Transverse colon (tissue), 4 donors: ENCODE results near the gene SYCP2. TPM values are rescaled to one million over a fixed set of nuclear protein-coding genes. Genes with fewer than 3 reads are reported as not detected.

Experiments used
- DNase-seq: peaks from one replicate; pipeline ENCODE4 v3.0.0-alpha.2; 2019
- H3K27ac ChIP-seq, 4 donors: fragments of 200-600 bp; sonication (generic); 2 replicates each; pipeline ENCODE4 v1.5.1; 2016 to 2018; ENCODE audit warnings: inconsistent platforms in 4 of 4
- H3K27me3 ChIP-seq: fragments of 200-600 bp; sonication (generic); 2 replicates; pipeline ENCODE4 v1.5.1; 2017; ENCODE audit warnings: inconsistent platforms
- H3K36me3 ChIP-seq, 4 donors: fragments of 200-600 bp; sonication (generic); 2 replicates each; pipeline ENCODE4 v1.5.1; 2017 to 2019; ENCODE audit warnings: inconsistent platforms in 4 of 4
- H3K4me1 ChIP-seq, 4 donors: fragments of 200-600 bp; sonication (generic); 2 replicates each; pipeline ENCODE4 v1.5.1; 2017 to 2020; ENCODE audit warnings: inconsistent platforms in 4 of 4
- H3K4me3 ChIP-seq, 4 donors: fragments of 200-600 bp; sonication (generic); 1 replicate in 1 of 4; 2 replicates in 3 of 4; pipeline versions ENCODE4 v1.5.1 to v1.6.1; 2017 to 2019; ENCODE audit warnings: inconsistent platforms in 4 of 4
- H3K9me3 ChIP-seq, 2 donors: fragments of 200-600 bp; sonication (generic); 2 replicates each; pipeline ENCODE4 v1.5.1; 2017 to 2019; ENCODE audit warnings: inconsistent platforms in 2 of 2
- EP300 ChIP-seq: sonication (generic); formaldehyde crosslinking; IDR thresholded peaks from one replicate; pipeline ENCODE4 v1.6.1; 2017; ENCODE audit warnings: antibody characterized with exemption, low read depth
- POLR2A ChIP-seq: fragments of 450-650 bp; IDR thresholded peaks from one replicate; pipeline ENCODE4 v1.6.1; 2016; ENCODE audit warnings: antibody characterized with exemption, mild to moderate bottlenecking, moderate library complexity
- POLR2AphosphoS5 ChIP-seq, 3 donors: sonication (generic); formaldehyde crosslinking; IDR thresholded peaks; one replicate each; pipeline ENCODE4 v1.6.1; 2016; ENCODE audit warnings: antibody characterized with exemption in 3 of 3
- WGBS, 2 donors: methylation state at CpG; one replicate each; pipeline ENCODE4 v1.1.5; 2018; ENCODE audit warnings: low coverage in 1 of 2; 5-methylcytosine and 5-hydroxymethylcytosine counted together
- in situ Hi-C, 4 donors: fragments of 200-750 bp; cut with MboI; loops; one replicate each; pipeline versions ENCODE4 v1.15.0 to v1.15.1; 2017; ENCODE audit warnings: low sequenced_read_pairs in 3 of 4, low pct_ligation_motif_present in 1 of 4, low pct_unique_long_range_greater_than_20kb in 1 of 4
- intact Hi-C: fragments of 100-400 bp; cut with DNase I; formaldehyde crosslinking; loops from one replicate; pipeline ENCODE4 v1.15.1; 2023; ENCODE audit warnings: low total_unique reads
- total RNA-seq, 4 donors: library from RNA; depleted of rRNA; stranded (reverse); fragments of >200 nt; gene quantifications; one replicate each; pipeline ENCODE4 v1.1.0, GENCODE V29; 2016
- TF ChIP-seq, protein P1 (sequence below), 5 experiments: fragments of 200-600 bp in 3 of 5; fragments of 450-650 bp in 2 of 5; sonication (generic) in 3 of 5; IDR thresholded peaks; 1 replicate in 2 of 5; 2 replicates in 3 of 5; pipeline ENCODE4 v1.5.1; 2016 to 2017; ENCODE audit warnings: antibody characterized with exemption in 5 of 5, inconsistent platforms in 3 of 5, mild to moderate bottlenecking in 2 of 5, moderate library complexity in 1 of 5

Gene SYCP2
- total RNA-seq, 4 donors from 2014 or later = 0.82 to 1.1 TPM; not detected in 2

- H3K27ac ChIP-seq = no peak overlapping the region
- H3K4me3 ChIP-seq = no peak overlapping the region
- 21 to 54% methylated on average over 2 of the region's 2 CpGs for WGBS, 2 donors
- TF ChIP-seq, protein P1, sequence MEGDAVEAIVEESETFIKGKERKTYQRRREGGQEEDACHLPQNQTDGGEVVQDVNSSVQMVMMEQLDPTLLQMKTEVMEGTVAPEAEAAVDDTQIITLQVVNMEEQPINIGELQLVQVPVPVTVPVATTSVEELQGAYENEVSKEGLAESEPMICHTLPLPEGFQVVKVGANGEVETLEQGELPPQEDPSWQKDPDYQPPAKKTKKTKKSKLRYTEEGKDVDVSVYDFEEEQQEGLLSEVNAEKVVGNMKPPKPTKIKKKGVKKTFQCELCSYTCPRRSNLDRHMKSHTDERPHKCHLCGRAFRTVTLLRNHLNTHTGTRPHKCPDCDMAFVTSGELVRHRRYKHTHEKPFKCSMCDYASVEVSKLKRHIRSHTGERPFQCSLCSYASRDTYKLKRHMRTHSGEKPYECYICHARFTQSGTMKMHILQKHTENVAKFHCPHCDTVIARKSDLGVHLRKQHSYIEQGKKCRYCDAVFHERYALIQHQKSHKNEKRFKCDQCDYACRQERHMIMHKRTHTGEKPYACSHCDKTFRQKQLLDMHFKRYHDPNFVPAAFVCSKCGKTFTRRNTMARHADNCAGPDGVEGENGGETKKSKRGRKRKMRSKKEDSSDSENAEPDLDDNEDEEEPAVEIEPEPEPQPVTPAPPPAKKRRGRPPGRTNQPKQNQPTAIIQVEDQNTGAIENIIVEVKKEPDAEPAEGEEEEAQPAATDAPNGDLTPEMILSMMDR (IDR thresholded peaks at IDR 0.05) = no peak
- TF ChIP-seq POLR2A (no peak), POLR2AphosphoS5 (IDR thresholded peaks at IDR 0.05) (no peak), EP300 (no peak)
- intact Hi-C loops = no loop called here
- H3K4me1 ChIP-seq = no peaks in the 10 kb centered on the region
- no peaks in the 10 kb centered on the region for H3K36me3 ChIP-seq
- no peaks in the 10 kb centered on the region for H3K9me3 ChIP-seq
- no peaks in the 10 kb centered on the region for H3K27me3 ChIP-seq
- DNase-seq = no peak
- in situ Hi-C loops = no loop called here
These were observed 85.3 kb downstream of the SYCP2 start for GRCh38 chr20:59848182-59848581.

- intact Hi-C loops (no loop called here), in situ Hi-C loops (no loop called here)
- Histone ChIP-seq H3K36me3 (no peaks in the 10 kb centered on the region), H3K27me3 (no peaks in the 10 kb centered on the region), H3K9me3 (no peaks in the 10 kb centered on the region), H3K27ac (no peak overlapping the region), H3K4me1 (no peaks in the 10 kb centered on the region), H3K4me3 (no peak overlapping the region)
- TF ChIP-seq POLR2A (no peak), EP300 (no peak), POLR2AphosphoS5 (IDR thresholded peaks at IDR 0.05) (no peak)
- TF ChIP-seq, protein P1 (IDR thresholded peaks at IDR 0.05) = no peak
- DNase-seq = no peak
- 72 to 78% methylated on average over 3 of the region's 3 CpGs for WGBS, 2 donors
These were observed 88.0 kb downstream of the SYCP2 start for GRCh38 chr20:59845472-59845871.

- intact Hi-C loops = no loop called here
- no peak overlapping the region for H3K27ac ChIP-seq
- in situ Hi-C loops = no loop called here
- H3K9me3 ChIP-seq = no peaks in the 10 kb centered on the region
- no peaks in the 10 kb centered on the region for H3K36me3 ChIP-seq
- no peak overlapping the region for H3K4me3 ChIP-seq
- H3K27me3 ChIP-seq = peaks cover 14% of the 10 kb centered on the region
- WGBS, 2 donors = 86 to 89% methylated on average over 5 of the region's 5 CpGs
- TF ChIP-seq EP300 (no peak), POLR2A (no peak), POLR2AphosphoS5 (IDR thresholded peaks at IDR 0.05) (no peak)
- TF ChIP-seq, protein P1 (IDR thresholded peaks at IDR 0.05) = no peak
- DNase-seq = no peak
- H3K4me1 ChIP-seq = peaks cover 7 to 26% (median 17%) of the 10 kb centered on the region in 4 donors
These were observed 94.0 kb downstream of the SYCP2 start for GRCh38 chr20:59839400-59839799.

GRCh38 chr20:59837623-59838394 is 95.6 kb downstream of the SYCP2 start:
- intact Hi-C loops = no loop called here
- H3K9me3 ChIP-seq = no peaks in the 10 kb centered on the region
- H3K4me3 ChIP-seq = no peak overlapping the region
- H3K4me1 ChIP-seq = peaks cover 7 to 26% (median 17%) of the 10 kb centered on the region in 4 donors
- 70% methylated on average over 4 of the region's 4 CpGs; no CpG with 5 or more reads in 1 of the 2 donors for WGBS, 2 donors
- in situ Hi-C loops = no loop called here
- peaks cover 14% of the 10 kb centered on the region for H3K27me3 ChIP-seq
- H3K27ac ChIP-seq = no peak overlapping the region
- H3K36me3 ChIP-seq = no peaks in the 10 kb centered on the region
- no peak for DNase-seq
- TF ChIP-seq, protein P1 (IDR thresholded peaks at IDR 0.05) = no peak
- TF ChIP-seq EP300 (no peak), POLR2A (no peak), POLR2AphosphoS5 (IDR thresholded peaks at IDR 0.05) (no peak)
